NCI-H2227 (cell line): ENCODE results near the gene DPCD.

Experiments
- DNase-seq: peaks from one replicate; lab custom pipeline; 2025; ENCODE audit not compliant: unreplicated experiment; lab: John Stamatoyannopoulos, UW

The DPCD gene

DNA sequence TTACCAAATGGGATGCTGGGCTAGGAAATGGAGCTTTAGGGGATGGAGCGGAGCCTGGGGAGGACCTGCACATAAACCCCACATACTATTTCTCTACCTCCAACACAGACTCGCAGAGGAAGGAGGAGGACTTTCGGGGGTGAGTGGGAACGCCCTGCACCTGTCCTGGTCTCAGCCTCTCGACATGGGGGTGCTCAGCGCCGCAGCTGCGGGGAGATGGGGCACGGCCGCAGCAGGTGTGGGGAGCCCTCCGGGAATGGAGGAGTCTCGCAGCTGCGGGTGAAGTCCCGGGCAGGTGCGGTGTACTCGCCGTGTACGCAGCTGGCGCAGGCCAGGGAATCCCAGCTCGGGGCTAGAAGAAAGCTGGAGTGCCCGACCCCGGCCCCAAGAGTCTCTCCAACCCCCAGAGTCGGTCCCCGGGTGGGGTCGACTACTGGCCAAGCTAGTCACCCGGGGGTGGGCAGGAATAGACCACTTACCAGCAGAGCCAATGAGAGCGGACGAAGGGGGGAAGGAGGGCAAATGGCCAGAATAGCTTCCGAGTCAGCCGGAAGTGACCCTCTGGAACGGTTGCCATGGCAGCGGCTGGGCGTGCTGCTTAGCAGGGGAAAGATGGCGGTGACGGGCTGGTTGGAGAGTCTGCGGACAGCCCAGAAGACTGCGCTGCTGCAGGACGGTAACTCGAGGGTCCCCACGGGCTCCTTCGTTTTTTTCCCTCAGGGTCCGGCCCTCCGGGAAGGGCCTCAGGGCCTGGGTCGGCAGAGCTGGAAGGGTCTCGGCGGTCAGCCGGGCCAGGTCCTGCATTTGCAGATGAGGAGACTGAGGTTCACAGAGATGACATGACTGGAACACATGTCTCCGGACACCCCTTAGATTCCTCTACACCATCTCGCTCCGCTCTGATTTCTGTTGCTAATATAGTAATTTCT, at the start of gene DPCD, which contains the start of gene POLL:
TSS of gene DPCD (plus strand) at position 597 of the 929 bp plus-strand sequence. CDS start at position 613, 16 bp downstream.
TSS of gene POLL (minus strand) at position 533 of the 929 bp plus-strand sequence. CDS start 897 bp downstream, outside the sequence.
- DNase-seq: peak; percentile 95

DNA sequence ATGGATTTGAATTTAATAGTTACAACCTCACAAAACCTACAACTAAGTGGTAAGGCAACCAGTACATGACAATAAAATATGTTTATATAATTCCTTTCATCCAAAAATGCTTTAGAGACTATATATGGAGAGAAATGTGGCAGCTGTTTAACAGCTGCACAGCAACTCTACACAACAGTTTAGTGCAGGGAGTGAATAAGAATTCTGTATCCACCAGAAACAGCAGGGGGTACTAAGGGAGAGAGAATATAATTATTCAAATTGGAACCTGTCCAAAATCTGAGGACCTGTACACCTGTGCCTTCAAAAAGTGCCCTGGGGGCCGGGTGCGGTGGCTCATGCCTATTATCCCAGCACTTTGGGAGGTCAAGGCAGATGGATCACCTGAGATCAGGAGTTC, 49.7 kb upstream of the DPCD start:
- no peak for DNase-seq

DNA sequence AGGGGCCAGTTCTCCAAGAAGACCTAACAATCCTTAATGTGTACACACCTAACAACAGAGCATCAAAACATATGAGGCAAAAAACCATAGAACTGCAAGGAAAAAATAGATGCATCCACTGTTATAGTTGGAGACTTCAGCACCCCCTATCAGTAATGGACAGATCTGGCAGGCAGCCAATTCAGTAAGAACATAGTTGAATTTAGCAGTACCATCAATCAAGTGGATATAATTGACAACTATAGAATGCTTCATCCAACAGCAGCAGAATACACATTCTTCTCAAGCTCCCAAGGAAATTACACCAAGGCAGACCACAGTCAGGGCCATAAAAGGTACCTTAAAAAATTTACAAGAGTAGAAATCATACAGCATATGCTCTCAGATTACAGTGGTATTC, 42.2 kb upstream of the DPCD start:
- DNase-seq: peak; percentile 70

DNA sequence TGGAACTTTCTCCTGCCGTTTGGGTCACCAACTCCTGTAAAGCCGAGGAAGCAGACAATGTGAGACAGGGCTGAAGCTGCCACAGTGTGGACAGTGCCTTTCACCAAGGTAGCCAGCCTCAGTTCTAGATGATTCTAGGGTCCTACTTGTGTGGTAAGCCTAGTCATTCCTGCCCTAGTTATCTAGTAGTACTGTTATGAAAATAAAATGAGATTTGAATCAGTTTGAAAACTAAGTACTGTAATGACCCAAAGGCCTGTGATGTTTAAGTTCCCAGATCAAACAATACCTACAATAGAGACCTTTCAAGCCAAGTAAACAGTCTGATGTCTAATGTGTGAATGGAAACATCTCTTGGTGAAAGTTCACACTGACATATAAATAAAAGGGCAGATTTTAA, 37.2 kb upstream of the DPCD start:
- DNase-seq: no peak

DNA sequence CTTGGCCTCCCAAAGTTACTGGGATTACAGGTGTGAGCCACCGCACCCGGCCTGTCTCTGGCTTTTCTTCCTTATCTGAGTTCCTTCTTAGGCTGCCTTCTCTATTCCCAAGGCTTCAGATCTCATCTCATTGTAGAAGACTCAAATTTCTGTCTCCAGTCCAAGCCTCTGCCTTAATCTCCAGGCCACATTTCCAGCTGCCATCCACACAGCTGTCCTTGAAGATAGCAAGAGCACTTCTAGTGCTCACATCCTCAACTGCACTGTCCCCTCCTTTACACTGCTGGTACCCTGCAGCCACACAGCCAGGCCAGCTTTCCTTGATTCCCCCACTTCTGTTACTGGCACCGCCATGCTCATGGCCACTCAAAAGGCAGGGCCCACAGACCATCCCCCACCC, 35.7 kb upstream of the DPCD start:
- DNase-seq: no peak

DNA sequence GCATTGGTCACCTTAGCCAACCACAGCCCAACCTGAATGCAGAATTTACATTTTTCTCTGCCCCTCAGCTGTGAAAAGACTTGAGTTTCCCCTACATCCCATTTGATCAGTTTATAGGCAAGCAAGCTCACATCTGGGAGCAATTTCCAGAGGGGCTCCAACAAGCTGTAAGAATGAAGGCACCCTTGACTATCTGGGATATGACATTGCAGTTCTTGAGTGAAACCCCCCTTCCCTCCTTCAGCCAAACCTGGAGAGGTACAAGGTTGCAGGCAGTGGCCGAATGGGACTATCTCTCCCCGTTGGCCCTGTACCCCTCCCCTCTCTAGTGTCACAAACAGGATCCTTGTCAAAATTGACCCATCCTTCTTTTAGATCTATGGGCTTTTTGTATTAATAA, 30.6 kb upstream of the DPCD start:
- no peak for DNase-seq

DNA sequence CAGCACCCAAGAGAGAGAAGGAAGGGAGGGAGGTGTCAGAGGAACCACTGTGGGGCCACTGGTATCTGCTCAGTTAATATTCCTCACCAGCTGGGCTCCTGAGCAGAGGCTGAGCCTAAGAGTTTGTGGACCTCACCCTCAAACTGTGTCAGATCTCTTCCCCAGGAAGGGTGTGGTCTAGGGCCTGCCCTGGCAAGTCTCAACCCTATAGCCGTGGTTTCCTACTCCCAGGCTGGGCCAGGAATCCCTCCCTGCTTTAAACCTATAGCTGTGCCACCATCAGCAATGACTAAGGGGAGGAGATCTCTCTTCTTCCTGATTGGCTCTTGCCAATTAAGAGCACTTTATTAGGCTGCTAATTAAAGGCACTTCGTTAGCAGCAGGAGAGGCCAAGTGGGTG, 29.9 kb upstream of the DPCD start:
- no peak for DNase-seq

DNA sequence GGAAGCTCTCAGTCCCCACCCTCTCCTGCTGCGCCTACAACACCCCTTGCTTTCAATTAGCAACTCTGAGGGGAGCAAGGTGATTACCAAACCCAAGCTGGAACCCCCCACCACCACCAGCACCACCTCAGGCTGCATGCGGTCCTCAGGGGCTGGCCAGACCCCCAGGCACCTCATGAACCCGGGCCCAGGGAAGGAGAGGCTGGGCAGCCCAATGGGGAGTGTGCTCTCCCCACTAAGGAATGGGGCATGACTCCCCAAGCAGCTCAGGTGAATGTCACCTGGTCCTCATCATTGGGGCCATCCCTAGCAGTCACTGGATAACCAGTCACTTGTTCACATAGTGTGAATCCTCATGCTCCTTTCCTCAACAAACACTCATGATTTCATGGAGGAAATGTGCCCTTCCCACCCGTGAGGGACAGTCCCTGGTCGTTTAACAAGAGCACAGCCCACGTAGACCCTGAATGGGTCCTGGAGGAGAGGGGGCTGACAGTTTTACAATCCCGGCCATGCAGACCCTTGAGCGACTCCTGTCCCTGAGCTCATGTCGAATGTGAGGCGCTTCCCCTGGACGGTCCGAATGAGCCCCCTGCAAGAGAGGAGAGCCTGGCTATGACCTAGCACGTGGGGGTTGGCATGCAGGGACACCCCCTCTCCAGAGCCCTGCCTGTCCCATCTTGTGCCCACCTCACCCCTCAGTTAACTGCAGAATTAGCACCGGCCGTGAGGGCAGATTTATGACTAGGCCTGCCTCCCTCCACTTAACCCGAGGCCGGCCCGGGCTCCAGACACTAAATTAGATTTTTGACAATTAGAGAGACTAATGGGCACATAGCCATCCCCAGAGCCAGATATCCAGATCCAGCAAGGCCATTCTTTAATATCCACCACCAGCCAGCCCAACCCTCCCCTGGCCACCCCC, 29.2 kb upstream of the DPCD start:
- DNase-seq: no peak

DNA sequence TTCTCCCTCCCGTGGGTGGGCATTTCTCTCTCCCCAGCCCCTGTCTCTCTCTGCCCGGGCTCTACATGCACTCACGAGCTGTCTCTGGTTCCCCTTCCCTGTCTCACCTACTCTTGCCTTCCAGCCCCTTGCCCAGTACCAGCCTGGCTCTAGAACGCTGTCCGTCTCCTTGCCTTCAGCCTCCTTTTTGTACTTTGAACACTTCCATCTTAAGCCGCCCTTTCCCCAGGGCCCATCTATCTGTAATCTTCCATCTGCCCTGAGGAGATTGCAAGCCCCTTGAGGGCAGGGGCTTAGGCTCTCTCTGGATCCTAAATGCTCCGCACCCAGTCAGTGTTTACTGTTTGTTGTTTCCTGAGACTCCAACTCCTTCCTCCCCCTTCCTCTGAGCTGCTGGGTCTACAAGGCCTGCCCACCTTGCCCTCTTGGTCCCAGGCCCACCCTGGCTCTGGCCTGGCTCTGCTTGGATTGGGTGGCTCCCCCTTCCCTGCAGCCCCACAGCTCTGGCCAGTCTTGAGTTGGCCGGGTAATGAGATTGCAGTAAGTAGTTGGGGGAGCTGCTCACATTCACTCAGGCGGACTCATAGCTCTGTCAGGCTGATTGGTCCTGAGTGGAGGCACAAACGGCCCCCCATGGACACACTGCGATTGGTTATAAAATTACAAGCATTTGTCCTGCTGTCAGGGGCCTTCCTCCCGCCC, 28.4 kb upstream of the DPCD start:
- no peak for DNase-seq

DNA sequence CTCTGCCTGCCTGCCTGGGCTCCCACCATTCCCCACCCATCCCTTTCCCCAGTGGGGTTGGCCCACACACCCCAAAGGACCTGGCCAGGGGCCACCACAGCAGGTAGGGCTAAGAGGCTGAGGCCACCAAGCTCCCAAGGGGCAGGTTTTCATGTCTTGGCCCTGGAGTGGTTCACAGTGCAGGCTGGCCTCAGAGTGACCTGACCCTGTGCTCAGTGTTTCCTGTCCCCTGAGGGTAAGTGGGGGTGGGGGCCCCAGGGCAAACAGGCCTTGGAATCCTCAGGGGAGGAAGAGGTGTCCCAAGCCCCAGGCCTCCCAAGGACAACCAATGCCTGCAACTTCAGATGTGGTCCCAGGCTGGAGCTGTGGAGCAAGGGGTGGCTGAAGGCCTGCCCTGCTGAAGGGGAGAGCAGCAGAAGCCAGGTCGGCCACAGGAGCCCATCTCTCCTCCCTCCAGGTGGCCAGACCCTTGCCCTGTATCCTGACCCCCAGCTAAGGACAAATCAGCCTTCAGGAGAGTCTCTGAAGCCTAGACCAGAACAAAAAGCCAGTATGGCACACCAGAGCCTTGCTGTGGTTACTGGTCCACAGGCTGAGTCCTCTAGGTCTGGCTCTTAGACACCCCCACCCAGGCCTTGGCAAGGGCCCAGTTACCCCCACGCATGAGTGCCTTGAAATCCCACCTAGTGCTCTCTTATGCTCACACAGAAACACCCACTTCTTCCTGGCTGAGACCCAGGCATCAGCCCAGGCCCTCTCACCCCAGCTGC, 27.6 kb upstream of the DPCD start:
- DNase-seq: no peak

DNA sequence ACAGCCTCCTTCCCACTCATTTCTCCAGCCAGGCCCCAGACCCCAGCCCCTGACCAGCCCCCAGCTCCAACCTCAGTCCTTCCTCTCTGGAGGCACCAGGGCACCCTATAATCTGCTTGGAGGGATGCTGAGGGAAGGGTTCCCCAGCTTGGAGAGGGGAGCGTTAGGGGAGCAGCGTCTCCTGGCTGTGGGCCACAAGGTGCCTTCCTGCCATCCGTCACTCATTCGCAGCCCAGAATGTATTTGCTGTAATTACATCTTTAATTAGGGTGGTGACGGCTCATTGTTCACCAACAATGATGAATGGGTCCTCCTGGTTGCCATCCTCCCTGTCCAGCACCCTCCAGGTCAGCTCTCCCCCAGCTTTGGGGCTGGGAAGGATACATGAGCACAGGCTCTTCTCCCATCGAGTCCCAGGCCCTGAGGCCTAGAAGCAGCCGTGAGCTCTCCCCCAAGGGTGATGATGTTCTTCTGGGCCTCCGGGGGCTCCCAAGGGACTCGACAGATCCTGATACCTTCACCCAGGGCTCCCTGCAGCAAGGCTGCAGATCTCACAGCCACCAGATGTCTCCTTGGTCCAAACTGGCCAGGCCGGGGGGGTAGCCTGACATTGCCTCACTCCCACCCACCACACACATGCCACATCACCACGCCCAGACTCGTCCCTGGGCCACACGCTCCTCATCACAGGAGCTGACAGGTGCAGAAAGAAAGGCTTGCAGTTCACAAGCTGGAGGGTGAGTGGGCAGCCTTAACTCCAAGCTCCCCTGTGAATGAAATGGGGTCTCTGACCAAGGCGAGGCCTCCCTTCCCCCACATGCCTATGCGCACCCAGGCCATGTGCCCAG, 26.8 kb upstream of the DPCD start:
- no peak for DNase-seq

DNA sequence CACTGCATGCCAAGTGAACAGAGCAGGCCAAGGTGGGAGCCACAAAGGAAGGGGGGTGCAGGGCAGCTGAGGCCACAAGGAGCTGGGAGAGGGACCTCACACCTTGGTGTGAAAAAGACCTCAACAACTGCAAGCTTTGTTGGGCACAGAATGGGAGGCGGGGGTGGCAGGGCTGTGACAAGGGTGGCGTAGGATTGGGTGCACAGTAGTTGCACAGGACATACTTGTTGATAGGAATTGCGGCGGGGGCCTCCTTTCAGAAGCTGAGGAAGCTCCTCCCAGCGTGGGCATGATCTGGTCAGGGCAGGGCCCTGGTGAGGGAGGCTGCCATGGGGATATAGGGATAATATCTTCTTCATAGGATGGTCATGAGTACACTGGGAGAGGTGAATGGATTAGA, 25.9 kb upstream of the DPCD start:
- DNase-seq: no peak

DNA sequence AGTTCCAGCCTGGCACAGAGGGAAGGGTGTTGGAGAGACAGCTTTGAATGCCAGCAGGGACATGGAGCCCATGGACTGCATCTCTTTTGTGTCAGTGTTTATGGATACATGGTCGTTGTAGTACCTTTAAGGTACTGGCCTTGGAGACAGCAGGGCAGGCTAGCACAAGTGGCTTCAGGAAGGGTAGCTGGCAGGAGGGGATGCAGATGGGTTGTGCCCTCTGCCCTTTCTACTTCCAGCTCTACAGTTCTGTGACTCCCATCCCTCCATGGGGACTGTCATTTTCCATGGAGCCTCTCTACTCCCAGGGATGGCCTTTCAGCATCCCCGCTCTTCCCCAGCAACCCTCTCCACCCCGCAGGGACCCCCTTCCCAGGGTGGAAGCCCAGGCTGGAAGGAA, 25.1 kb upstream of the DPCD start:
- no peak for DNase-seq

DNA sequence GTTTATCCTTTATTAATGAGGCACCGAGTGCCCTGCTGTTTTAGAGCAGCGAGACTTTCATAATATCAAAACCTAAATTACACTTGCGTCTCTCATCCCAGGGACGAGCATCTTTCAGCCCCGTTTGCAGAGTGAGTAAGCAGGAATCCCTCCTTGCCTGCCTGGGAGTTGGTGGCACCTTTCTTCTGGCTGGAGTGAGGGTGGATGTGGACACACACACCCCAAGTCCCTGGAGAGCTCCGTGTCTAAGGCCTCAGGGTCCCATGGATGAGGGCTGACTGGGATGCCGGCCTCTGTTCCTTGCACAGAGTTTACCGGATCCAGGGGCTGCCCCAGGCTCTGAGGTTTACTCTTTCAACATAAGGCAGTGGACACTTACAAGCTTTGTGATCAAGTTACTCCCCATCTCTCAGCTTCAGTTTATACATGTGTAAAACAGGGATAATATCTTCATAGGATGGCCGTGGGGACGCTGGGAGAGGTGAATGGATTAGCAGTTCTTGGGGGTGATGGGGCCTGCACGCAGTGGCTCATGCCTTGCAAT, 24.6 kb upstream of the DPCD start:
- DNase-seq: no peak

DNA sequence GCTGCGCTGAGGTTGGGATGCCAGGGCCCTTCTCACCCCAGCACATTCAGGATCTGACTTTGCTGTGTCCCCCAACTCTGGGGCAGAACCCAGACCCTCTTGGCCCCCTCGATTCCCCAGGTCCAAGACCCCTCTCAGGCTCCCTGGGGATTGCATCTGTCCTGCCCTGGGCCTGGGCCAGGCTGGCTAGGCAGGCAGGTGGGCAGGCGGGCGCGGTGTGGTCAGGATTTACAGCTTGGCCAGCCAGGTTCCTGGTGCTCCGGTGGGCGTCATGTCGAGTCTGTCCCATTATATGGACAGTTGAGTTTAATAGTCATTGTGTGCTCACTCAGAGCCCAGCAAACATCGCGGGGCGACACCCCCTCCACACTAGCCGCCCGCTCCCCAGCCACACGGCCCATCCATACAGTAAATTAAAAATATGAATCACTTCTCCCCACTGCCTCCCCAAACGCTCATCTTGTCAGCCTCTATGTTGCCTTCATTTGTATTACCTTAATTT, 23.6 kb upstream of the DPCD start:
- DNase-seq: no peak

DNA sequence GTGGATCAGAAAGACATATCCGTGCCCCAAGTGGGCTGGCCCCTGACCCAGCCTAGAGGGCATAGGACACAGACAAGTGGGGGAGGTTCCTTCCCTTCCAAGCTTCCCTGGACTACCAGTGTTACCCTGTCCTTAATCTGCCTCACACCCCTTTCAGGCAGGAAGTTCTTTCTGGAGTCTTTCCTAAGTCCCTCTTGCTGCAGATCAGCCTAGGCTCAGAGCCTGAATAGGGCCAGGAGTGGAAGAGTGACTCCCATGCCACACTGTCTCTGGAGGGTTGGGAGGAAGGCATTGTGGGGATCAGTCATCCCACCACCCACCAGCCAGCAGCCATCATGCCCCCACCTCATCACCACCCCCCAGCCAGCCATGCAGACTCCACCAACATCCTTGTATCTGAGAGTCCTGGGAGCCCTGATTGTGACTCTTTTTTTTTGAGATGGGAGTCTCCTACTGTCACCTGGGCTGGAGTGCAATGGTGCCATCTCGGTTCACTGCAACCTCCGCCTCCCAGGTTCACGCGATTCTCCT, 22.7 kb upstream of the DPCD start:
- no peak for DNase-seq

DNA sequence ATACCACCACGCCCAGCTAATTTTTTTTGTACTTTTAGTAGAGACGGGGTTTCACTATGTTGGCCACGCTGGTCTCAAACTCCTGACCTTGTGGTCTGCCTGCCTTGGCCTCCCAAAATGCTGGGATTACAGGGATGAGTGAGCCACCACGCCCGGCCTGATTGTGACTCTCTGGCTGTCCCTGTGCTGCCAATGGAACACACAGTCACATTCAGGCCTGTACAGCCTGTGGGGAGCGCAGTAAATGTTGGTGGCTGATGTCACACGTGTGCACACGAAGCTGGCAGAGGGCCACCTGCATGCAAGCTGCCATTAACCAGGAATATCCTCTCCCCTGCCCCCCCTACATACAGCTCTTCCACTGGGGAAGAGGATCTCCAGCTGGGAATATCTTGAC, 22.2 kb upstream of the DPCD start:
- DNase-seq: no peak

DNA sequence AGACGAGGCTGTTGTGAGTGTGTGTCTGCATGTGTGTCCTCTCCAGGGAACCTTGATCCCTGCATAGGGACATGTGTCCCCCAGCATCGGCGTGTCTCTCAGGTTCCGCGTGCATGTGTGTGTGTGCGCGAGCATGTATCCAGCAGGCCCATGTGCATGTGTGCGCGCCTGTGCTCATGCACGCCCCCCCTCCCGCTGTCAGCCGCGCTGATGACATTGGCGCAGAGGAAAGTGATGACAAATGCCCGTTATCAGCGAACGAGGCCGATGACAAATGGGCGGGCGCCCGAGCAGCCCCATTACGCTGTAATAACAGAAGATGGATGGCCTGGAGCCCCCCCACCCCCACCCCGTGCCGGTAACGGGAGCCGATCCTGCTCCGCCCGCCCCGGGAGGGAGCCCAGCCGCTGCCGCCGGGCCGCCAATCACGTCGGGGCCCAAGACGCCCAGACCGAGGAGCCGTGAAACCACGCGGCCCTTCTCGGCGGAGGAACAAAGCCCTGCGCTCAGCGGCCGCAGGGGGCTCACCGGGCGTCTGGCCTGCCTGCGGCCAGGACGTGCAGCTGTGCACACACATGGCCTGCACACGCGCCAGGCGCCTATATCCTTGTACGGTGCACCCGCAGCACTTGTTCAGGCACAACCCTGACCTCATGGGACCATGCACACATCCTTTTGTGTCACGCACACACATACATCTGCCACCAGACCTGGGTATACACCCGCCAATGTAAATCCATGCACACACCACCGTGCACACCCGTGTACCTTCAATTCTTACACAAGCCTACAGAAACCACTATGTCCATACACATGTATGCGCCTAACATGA, 21.6 kb upstream of the DPCD start:
- DNase-seq: peak; percentile 87
